CD4-positive, alpha-beta memory T cell (primary cell): Measurements from ENCODE around the gene TBCB. TPM values are rescaled to one million over a fixed set of nuclear protein-coding genes. Genes with fewer than 3 reads are reported as not detected.
"Not testable (repeated sequence)": the region's sequence is repeated elsewhere in the genome, so short reads cannot be mapped to it uniquely, and the experiment has no call there.

Source experiments
- CTCF ChIA-PET: fragments of 350-600 bp; sonication (Branson Sonifier 250); formaldehyde crosslinking; loops from one replicate; lab custom pipeline; 2021; ENCODE audit warnings: inconsistent platforms; ENCODE audit not compliant: partially characterized antibody; lab: Charles Lee
- POLR2A ChIA-PET: fragments of 350-600 bp; sonication (Branson Sonifier 250); formaldehyde crosslinking; loops from one replicate; lab custom pipeline; 2021; ENCODE audit not compliant: partially characterized antibody; lab: Charles Lee
- DNase-seq, 5 donors: peaks; one replicate each; pipeline versions ENCODE4 v3.0.0 to v3.0.0-alpha.2; 2020 to 2022; ENCODE audit warnings: mixed read lengths in 1 of 5
- H3K27ac ChIP-seq: one replicate; pipeline ENCODE4 v1.7.0; 2013; ENCODE audit warnings: low read depth, low read length
- H3K27me3 ChIP-seq: 2 replicates; pipeline ENCODE4 v1.7.0; 2013; ENCODE audit warnings: mild to moderate bottlenecking, low read length, moderate library complexity; ENCODE audit not compliant: insufficient read depth
- H3K36me3 ChIP-seq: 2 replicates; pipeline ENCODE4 v1.7.0; 2013; ENCODE audit warnings: mild to moderate bottlenecking, low read length, moderate library complexity; ENCODE audit not compliant: insufficient read depth
- H3K4me1 ChIP-seq: 2 replicates; pipeline ENCODE4 v1.7.0; 2013; ENCODE audit warnings: mild to moderate bottlenecking, low read length, moderate library complexity; ENCODE audit not compliant: insufficient read depth
- H3K4me3 ChIP-seq, 2 donors: one replicate each; pipeline ENCODE4 v1.7.0; 2013; ENCODE audit warnings: low read length in 2 of 2, mild to moderate bottlenecking in 1 of 2
- H3K9me3 ChIP-seq, 2 donors: one replicate each; pipeline ENCODE4 v1.7.0; 2013; ENCODE audit warnings: low read length in 2 of 2, control low read depth in 1 of 2; ENCODE audit not compliant: control insufficient read depth in 1 of 2
- H3K27ac Mint-ChIP-seq, 7 donors: one replicate each; pipeline ENCODE4 v1.8.0; 2020 to 2021; ENCODE audit warnings: mixed read lengths in 7 of 7, mild to moderate bottlenecking in 6 of 7, inconsistent platforms in 3 of 7, moderate library complexity in 3 of 7
- H3K27me3 Mint-ChIP-seq, 2 donors: one replicate each; pipeline ENCODE4 v1.8.0; 2020 to 2021; ENCODE audit warnings: mixed read lengths in 2 of 2
- H3K36me3 Mint-ChIP-seq, 2 donors: one replicate each; pipeline ENCODE4 v1.8.0; 2020 to 2021; ENCODE audit warnings: mixed read lengths in 2 of 2, inconsistent platforms in 1 of 2, mild to moderate bottlenecking in 1 of 2
- H3K4me1 Mint-ChIP-seq, 4 donors: one replicate each; pipeline ENCODE4 v1.8.0; 2020 to 2021; ENCODE audit warnings: mixed read lengths in 4 of 4, mild to moderate bottlenecking in 1 of 4
- H3K4me3 Mint-ChIP-seq, 8 donors: one replicate each; pipeline ENCODE4 v1.8.0; 2020 to 2021; ENCODE audit warnings: mixed read lengths in 8 of 8, mild to moderate bottlenecking in 7 of 8, moderate library complexity in 6 of 8, inconsistent platforms in 3 of 8
- H3K9me3 Mint-ChIP-seq, 8 donors: one replicate each; pipeline ENCODE4 v1.8.0; 2020 to 2021; ENCODE audit warnings: mixed read lengths in 8 of 8, mild to moderate bottlenecking in 5 of 8, inconsistent platforms in 3 of 8, moderate library complexity in 1 of 8
- intact Hi-C: fragments of 100-400 bp; cut with micrococcal nuclease; formaldehyde crosslinking; loops from one replicate; pipeline ENCODE4 v1.15.1; 2023
- polyA plus RNA-seq, 2 donors: library from polyadenylated mRNA; unstranded; fragments of 300-500 nt; fragmentation: Illumina TruSeq; gene quantifications; one replicate each; pipeline ENCODE4 v1.2.3, GENCODE V29; 2021
- total RNA-seq, 2 experiments: library from RNA; stranded (reverse); gene quantifications; one replicate each; pipeline ENCODE4 v1.2.3, GENCODE V29; 2021

Gene TBCB
- total and polyA plus RNA-seq, 4 experiments from 2014 or later = 148 to 308 (median 202) TPM

DNA sequence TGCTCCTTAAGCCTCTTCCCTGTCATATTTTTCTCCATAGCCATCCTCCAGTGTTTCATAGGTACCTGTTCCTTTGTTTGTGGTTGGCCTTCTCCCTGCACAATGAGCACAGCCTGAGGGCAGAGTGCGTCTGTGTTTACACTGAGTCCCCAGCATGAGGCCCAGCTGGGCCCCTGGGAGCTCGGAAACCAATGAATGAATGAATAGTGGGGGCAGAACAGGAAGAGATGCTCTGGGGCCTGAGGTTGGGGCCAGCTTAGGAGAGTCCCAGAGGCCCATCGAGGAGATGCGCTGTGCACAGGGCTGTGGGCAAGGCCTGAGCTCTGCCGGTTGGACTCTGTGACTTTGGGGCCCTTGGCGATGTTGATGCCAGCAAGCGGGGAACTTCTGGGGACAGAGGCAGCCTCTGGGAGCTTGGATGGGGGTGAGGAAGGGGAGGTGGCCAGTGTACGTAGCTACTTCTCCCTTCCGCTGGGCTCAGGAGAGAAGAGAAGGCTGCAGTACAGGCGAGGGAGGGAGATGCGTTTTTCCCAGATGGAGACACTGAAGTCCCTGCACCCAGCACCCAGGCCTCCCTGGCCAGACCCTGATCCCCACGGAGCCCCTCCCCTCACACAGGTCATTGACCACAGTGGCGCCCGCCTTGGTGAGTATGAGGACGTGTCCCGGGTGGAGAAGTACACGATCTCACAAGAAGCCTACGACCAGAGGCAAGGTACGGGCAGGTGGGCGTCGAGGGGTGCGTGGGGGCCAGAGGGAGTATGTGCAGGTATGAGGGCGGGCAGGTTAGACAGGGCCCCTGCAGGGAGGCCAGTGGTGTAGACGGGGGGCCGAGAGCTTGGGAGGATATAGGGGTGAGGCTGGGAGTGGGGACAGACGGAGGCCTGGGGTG is 5.1 kb downstream of the TBCB start:
- H3K27me3 Mint-ChIP-seq = no peaks in the 10 kb centered on the region
- peaks cover 21 to 49% of the 10 kb centered on the region in 2 donors for H3K36me3 Mint-ChIP-seq
- no peaks in the 10 kb centered on the region for H3K9me3 ChIP-seq
- H3K27ac ChIP-seq = no peak overlapping the region
- CTCF ChIA-PET = interaction anchor here (1.1 kb wide), 1 partner anchor 49 kb away, joined by 4 read pairs; no protein-coding TSS in a partner anchor
- no peaks in the 10 kb centered on the region for H3K27me3 ChIP-seq
- intact Hi-C loops = no loop called here
- peak overlapping the region in 3 of 8 donors; percentile 32 to 55 (median 46) for H3K4me3 Mint-ChIP-seq
- H3K9me3 Mint-ChIP-seq = no peaks in the 10 kb centered on the region
- no peak for DNase-seq
- H3K4me3 ChIP-seq = no peak overlapping the region
- peak overlapping the region in 4 of 7 donors; percentile 36 to 63 (median 56) for H3K27ac Mint-ChIP-seq
- peaks cover 16% of the 10 kb centered on the region for H3K4me1 ChIP-seq
- POLR2A ChIA-PET = no interaction called here
- peaks cover 30% of the 10 kb centered on the region for H3K36me3 ChIP-seq
- H3K4me1 Mint-ChIP-seq = peaks cover 15 to 32% (median 21%) of the 10 kb centered on the region in 4 donors

DNA sequence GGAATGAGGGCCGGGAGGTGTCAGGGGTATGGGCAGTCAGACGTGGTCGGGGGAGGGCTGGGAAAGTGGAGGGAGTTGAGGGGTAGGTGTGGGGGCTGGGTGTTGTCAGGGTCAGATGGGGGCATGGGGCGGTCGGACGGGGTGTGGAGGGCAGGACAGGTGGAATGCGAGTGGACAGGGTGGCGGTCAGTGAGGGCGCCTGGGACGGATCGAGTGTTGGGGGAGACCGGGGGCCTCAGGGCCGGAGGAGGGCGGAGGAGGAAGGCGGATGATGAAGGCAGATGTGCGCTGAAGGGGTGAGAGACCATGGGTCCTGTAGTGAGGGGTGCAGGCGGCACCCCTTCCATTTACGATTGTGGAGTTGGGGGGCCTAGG is 5.7 kb downstream of the TBCB start:
- intact Hi-C loops = no loop called here
- Mint-ChIP-seq H3K4me1 (peaks cover 15 to 29% (median 19%) of the 10 kb centered on the region in 4 donors), H3K9me3 (no peaks in the 10 kb centered on the region), H3K4me3 (no peak overlapping the region), H3K27ac (no peak overlapping the region), H3K27me3 (no peaks in the 10 kb centered on the region), H3K36me3 (peaks cover 27 to 53% of the 10 kb centered on the region in 2 donors)
- no peaks in the 10 kb centered on the region for H3K9me3 ChIP-seq
- no peak for DNase-seq
- peaks cover 13% of the 10 kb centered on the region for H3K4me1 ChIP-seq
- H3K27ac ChIP-seq = no peak overlapping the region
- H3K27me3 ChIP-seq = no peaks in the 10 kb centered on the region
- ChIA-PET POLR2A (no interaction called here), CTCF (no interaction called here)
- peaks cover 36% of the 10 kb centered on the region for H3K36me3 ChIP-seq
- H3K4me3 ChIP-seq = no peak overlapping the region

DNA sequence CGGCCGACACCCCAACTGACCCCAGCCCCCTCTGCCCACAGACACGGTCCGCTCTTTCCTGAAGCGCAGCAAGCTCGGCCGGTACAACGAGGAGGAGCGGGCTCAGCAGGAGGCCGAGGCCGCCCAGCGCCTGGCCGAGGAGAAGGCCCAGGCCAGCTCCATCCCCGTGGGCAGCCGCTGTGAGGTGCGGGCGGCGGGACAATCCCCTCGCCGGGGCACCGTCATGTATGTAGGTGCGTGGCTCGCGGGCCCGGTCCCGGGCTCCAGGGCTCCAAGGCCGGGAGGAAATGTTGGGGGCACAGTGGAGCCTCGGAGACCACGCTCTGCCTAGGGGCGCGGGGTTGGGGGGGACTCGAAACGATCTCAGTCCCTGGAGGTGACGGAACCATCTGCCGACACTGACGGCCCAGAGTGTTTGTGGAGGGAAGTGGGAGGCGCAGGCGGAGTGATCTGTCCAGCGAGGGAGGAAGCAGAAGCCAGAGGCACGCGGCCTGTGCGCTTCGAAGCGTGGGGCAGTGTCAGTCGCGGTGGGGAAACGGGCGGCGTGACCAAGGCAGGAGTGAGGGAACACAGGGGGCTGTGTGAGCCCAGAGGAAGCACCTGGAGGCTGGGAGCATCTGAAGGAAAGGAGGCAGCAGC is 6.3 kb downstream of the TBCB start:
- Mint-ChIP-seq H3K4me3 (no peak overlapping the region), H3K27me3 (no peaks in the 10 kb centered on the region), H3K9me3 (no peaks in the 10 kb centered on the region), H3K36me3 (peaks cover 27 to 50% of the 10 kb centered on the region in 2 donors), H3K4me1 (peaks cover 11 to 23% (median 14%) of the 10 kb centered on the region in 4 donors), H3K27ac (no peak overlapping the region)
- Histone ChIP-seq H3K36me3 (peaks cover 37% of the 10 kb centered on the region), H3K9me3 (no peaks in the 10 kb centered on the region), H3K27ac (no peak overlapping the region), H3K4me1 (peaks cover 7% of the 10 kb centered on the region), H3K27me3 (no peaks in the 10 kb centered on the region), H3K4me3 (no peak overlapping the region)
- intact Hi-C loops = no loop called here
- DNase-seq = no peak
- CTCF ChIA-PET = no interaction called here
- POLR2A ChIA-PET = no interaction called here

DNA sequence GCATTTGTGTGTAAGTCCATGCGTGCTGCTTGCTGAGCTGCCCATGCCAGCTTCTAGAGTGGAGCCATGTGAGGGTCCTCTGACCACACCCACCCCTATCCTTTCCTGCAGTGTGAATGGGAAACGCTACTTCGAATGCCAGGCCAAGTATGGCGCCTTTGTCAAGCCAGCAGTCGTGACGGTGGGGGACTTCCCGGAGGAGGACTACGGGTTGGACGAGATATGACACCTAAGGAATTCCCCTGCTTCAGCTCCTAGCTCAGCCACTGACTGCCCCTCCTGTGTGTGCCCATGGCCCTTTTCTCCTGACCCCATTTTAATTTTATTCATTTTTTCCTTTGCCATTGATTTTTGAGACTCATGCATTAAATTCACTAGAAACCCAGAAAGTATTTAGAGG is 10.3 kb downstream of the TBCB start:
- ChIA-PET POLR2A (interaction anchor here (2.0 to 3.4 kb wide), 2 partner anchors 10 to 44 kb away, joined by 11 to 18 read pairs; partner anchors contain the start of genes POLR2I and TBCB), CTCF (interaction anchor here (8.3 kb wide), 1 partner anchor 45 kb away, joined by 215 read pairs; no protein-coding TSS in a partner anchor)
- Histone ChIP-seq H3K27ac (no peak overlapping the region), H3K4me3 (no peak overlapping the region), H3K27me3 (no peaks in the 10 kb centered on the region), H3K4me1 (peaks cover 14% of the 10 kb centered on the region), H3K9me3 (no peaks in the 10 kb centered on the region), H3K36me3 (peaks cover 18% of the 10 kb centered on the region)
- intact Hi-C loops = no loop called here
- DNase-seq = no peak
- Mint-ChIP-seq H3K27ac (peak overlapping the region in 5 of 7 donors; percentile 42 to 71 (median 57)), H3K9me3 (no peaks in the 10 kb centered on the region), H3K36me3 (peaks cover 12 to 34% of the 10 kb centered on the region in 2 donors), H3K4me1 (peaks cover 4 to 14% (median 11%) of the 10 kb centered on the region in 4 donors), H3K27me3 (no peaks in the 10 kb centered on the region), H3K4me3 (peak overlapping the region in 1 of 8 donors; percentile 9)

DNA sequence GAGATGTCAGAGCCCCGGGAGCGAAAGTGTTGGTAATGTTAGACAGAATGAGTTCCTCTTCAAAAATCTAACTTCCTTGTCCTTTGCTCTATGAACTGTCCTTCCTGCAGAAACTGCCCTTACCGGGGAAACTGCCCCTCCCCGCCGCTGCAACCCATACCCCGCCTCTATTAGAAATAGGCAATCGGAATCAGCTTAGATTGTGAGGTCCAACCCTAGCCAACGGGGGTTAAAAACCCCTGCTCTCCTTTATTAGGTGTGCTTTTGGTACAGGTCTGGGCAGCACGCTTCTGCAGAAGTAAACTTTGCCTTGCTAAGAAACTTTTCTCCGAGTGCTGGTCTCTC is 13.1 kb downstream of the TBCB start:
- ChIA-PET POLR2A (interaction anchor here (0.8 to 3.4 kb wide), 13 partner anchors 10 to 445 kb away, joined by 3 to 61 read pairs (median 5); partner anchors contain the start of genes ALKBH6, CAPNS1, POLR2I and TBCB), CTCF (interaction anchor here (0.7 to 8.3 kb wide), 21 partner anchors 10 to 359 kb away, joined by 3 to 215 read pairs (median 6); partner anchors contain the start of genes CAPNS1, COX7A1, POLR2I and SDHAF1)
- no peaks in the 10 kb centered on the region for H3K27me3 Mint-ChIP-seq
- H3K36me3 Mint-ChIP-seq = peaks cover 7 to 24% of the 10 kb centered on the region in 2 donors
- no peaks in the 10 kb centered on the region for H3K27me3 ChIP-seq
- peak overlapping the region; percentile 67 for H3K27ac ChIP-seq
- no peak for DNase-seq
- H3K4me3 Mint-ChIP-seq = peak overlapping the region; percentile 90 to 93 (median 91)
- peak overlapping the region; percentile 84 for H3K4me3 ChIP-seq
- H3K4me1 Mint-ChIP-seq = peaks cover 12 to 37% (median 24%) of the 10 kb centered on the region in 4 donors
- intact Hi-C loops = no loop called here
- peaks cover 11% of the 10 kb centered on the region for H3K36me3 ChIP-seq
- peak overlapping the region; percentile 83 to 98 (median 94) for H3K27ac Mint-ChIP-seq
- H3K4me1 ChIP-seq = peaks cover 36% of the 10 kb centered on the region
- H3K9me3 ChIP-seq = no peaks in the 10 kb centered on the region
- no peaks in the 10 kb centered on the region for H3K9me3 Mint-ChIP-seq

DNA sequence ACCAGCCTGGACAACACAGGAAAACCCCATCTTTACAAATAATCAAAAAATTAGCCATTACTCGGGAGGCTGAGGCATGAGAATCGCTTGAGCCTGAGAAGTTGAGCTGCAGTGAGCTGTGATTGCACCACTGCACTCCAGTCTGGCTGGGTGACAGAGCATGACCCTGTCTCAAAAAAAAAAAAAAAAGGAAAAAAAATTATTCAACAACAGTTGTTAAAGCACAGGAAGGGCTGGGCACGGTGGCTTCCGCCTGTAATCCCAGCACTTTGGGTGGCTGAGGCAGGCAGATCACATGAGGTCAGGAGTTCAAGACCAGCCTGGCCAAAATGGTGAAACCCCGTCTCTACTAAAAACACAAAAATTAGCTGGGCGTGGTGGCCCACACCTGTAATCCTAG is 16.0 kb downstream of the TBCB start:
- peaks cover 36% of the 10 kb centered on the region for H3K4me1 ChIP-seq
- H3K27me3 ChIP-seq, H3K9me3 ChIP-seq, intact Hi-C loops, H3K27me3 Mint-ChIP-seq, H3K36me3 Mint-ChIP-seq, H3K9me3 Mint-ChIP-seq, H3K27ac ChIP-seq, H3K4me3 ChIP-seq, H3K36me3 ChIP-seq: not testable (repeated sequence)
- ChIA-PET POLR2A (interaction anchor here (1.0 to 2.1 kb wide), 3 partner anchors 9 to 77 kb away, joined by 3 to 9 read pairs (median 7); partner anchors contain the start of genes CAPNS1, POLR2I, TBCB and THAP8), CTCF (interaction anchor here (8.3 kb wide), 1 partner anchor 40 kb away, joined by 215 read pairs; no protein-coding TSS in a partner anchor)
- DNase-seq = peak in 4 of 5 donors; percentile 34 to 62 (median 50)
- Mint-ChIP-seq H3K27ac (peak overlapping the region in 6 of 7 donors; percentile 46 to 85 (median 62)), H3K4me1 (peaks cover 12 to 42% (median 25%) of the 10 kb centered on the region in 4 donors), H3K4me3 (peak overlapping the region in 3 of 8 donors; percentile 15 to 38 (median 17))
